Muscle of back (tissue), 11 donors: ENCODE data around the gene RNF26. TPM values are rescaled to one million over a fixed set of nuclear protein-coding genes. Genes with fewer than 3 reads are reported as not detected.

Source experiments
- DNase-seq, 3 donors: peaks; one replicate each; pipeline versions ENCODE4 v3.0.0 to v3.0.0-alpha.2; 2013
- polyA plus RNA-seq, 10 donors: library from polyadenylated mRNA; unstranded; fragments of 120-200 nt; gene quantifications; one replicate each; pipeline ENCODE4 v1.2.1, GENCODE V29; 2013; ENCODE audit not compliant: insufficient read length in 10 of 10

Gene RNF26
- polyA plus RNA-seq, 10 donors, result 11.7 to 22.9 (median 16.1) TPM

DNA sequence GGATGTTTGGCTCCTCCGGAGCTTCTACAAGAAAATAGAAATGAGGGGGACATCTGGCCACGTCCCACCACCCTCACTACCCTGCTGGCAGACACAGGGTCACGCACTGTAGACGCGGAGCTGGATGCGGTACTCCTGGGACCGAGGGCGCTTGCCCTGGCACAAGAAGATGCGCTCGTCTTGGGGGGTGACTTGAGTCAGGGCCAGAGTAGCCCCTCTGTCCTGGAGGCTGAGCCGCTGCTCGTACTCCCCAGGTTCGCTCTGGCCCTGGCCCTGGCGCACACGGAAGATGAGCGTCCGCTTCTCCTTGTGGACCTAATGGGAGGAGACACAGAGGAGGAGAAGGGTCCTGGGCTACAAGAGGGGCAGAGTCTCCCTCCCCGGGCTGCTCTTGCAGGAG lies 19.6 kb upstream of the RNF26 start:
- no peak for DNase-seq

DNA sequence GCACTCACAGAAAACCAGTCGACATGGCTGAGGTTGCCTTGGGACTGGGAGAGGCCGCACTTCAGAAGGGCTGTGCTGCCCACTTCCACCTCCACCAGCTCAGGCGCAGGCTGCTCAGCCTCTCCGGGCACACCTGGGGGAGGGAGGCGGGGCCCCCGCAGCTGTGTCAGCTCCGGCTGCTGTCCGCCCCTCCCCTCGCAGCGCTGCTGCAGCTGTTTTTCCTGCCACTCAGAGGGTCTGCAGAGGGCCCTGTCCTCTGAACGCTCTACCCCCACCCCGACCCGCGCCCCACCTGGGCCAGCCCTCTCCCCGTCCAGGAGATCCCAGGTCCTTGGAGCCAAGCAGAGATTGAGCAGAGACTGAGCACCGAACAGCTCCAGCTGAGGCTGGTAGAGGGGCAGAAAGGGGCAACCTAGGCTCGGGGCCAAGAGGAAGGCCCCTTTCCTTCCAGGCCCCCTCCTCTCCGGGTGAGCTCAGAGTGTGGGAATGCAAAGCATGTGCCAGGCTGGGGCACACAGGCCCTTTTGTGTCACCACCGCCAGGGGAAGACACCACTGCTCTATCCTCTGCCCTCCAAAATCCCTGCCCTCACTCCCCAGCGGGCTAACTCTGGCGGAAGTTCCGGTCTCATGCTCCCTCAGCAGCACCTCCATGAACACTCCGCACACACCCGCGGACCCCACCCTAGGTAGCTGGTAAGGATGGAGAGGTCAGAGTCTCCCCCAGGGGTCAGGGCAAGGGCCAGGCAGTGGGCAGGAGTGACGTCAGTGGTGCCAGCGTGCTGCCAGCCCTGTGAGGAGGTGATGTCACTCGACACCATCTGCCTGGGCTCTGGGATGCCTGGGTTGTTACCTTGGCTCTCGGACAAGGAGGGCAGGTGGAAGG lies 19.0 kb upstream of the RNF26 start:
- peak; percentile 55 to 80 (median 59) for DNase-seq

DNA sequence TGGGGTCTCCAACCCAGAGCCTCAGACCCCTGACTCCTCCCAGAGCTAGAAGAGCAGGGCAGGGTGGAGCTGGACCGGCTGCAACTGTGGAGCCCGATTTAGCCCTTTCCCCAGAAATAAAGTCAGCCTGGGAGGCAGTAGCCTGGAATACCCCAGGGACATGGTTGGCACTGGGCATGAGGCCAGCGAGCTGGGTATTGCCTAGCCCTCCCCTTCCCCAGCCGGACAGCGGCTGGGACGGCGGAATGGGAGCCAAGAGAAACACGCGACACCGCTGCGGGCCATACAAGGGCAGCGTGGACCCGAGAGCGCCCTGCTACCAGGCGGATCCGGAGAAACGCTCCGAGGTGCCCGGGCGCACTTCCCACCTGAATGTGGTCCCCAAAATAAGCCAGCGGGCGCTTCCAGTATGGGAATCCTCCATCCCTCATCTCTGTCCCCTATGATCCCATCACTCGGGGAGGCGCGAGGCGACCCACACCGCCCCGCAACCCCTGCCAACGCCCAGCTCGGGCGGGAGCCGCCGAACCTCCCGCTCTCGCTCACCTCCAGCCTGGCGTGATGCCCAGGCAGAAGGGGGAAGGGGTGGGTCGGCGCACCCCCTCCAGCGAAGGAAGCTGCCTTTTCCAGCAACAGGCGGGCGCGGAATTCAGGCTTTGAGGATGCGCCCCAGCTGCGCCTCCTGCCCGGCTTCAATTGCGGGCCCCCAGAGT lies 18.2 kb upstream of the RNF26 start:
- peak in 2 of 3 donors; percentile 63 to 73 for DNase-seq

DNA sequence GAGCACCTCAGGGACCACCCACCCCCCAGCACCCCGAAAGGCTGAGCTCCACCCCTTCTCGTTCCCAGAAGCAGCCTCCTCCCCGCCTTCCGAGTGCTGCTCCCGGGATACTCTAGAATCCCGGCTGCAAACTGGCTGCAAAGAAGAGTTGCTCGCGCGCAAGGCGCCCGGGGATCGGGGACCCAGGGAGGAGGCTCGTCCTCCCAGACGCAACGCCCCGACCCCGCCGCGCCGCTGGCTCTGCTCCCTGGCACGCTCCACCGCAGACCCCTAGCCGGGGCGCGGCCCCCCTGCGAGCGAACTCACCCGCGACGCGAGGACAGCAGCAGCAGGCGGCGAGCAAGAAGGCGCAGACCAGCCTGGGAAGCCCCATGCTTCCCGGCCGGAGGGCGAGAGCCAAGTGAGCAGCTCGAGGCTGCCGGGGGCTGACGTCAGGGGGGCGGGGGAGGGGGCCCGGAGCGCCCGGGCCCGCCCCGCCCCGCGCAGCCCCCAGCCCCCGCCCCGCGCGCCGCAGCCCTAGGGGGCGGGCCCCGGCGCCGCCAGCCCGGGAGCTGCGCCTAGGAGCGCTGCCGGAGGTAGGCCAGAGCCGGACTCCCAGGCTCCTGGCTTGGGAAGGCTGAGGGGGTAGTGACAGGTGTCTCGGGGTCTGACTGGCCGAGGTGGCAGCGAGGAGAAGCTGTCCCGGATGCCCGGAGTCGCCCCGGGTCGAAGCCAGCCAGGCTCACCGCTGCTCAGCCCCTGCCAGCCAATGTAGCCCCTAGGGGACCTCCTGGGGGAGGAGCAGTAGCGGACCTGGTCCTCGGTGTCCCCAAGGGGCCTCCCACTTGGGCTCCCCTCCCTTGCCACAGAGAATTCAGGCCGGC lies 17.4 kb upstream of the RNF26 start, which contains the start of gene MCAM:
TSS of gene MCAM (minus strand) at position 402 of the 863 bp plus-strand sequence. CDS start at position 373, 29 bp downstream.
- DNase-seq, result peak in 2 of 3 donors; percentile 68 to 85

DNA sequence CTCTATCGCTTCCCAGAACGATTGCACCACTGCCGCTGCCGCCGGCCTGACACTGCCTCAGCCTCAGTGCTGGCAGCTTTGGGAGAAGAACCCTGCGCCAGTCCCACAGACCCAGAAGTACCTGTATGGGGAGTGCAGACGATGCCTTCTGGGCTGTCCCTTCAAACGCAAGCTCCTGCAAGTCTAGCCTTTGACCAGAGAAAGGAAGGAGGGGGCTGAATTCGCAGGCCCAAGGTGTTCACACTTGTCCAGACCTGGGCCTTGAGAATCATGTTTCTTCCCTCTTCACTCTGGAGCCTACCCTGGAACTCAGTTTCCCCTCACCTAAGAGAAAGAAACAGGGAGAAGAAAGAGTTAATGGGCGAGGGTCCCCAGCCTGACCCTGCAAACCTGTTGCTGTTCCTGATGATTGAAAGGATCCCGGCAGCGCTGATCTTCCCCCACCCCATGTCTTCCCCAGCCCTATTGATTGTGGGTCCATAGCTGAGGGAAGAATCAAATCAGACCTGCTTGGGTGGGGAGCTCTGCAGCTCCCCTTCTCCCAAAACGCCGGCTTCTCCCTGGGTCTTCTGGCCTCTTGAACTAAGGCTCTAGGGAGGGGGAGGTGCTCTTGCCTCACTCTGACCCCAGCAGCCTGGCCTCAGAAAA lies 16.6 kb upstream of the RNF26 start:
- no peak for DNase-seq

DNA sequence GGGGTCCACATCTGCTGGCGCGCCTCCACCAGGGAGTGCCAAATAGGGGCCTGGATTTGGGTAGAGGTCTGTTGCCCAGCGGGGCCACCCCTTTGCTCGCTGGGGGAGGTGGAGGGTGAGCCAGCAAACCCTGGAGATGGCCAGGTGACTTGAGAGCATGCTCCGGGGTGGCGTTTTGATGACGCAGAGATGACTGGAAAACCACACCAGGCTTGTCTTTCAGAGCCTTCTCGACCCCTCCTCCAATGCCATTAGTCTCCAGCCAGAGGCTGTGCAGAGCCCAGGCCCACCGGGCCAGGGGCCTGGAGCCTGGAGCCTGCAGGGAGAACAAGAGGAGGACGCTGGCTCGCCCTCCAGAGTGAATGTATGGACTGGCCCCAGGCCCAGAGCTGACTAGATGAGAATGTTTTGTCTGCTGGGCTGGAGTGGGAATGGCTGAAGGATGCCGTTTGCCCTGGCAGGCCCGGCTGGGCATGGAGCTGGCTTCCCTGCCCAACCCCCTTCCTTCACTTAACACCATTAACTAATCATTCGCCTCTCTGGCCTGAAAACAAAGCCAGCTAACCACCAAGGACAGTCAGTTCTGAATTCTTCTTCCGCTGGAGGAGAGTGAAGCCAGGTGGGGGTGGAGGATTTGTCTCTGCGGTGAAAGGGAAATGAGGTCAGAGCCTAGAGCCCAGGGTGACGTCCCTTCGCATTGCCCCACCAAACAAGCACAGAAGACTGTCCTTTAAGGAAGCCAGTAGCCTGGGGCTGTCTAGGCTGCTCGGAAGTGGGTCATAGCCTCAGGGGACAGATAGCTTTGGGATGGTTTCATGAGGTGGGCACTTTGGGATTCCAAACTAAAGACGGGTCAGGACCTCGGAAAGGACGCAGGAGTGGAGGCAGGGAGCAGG lies 15.8 kb upstream of the RNF26 start:
- DNase-seq, result peak in 1 of 3 donors; percentile 81

DNA sequence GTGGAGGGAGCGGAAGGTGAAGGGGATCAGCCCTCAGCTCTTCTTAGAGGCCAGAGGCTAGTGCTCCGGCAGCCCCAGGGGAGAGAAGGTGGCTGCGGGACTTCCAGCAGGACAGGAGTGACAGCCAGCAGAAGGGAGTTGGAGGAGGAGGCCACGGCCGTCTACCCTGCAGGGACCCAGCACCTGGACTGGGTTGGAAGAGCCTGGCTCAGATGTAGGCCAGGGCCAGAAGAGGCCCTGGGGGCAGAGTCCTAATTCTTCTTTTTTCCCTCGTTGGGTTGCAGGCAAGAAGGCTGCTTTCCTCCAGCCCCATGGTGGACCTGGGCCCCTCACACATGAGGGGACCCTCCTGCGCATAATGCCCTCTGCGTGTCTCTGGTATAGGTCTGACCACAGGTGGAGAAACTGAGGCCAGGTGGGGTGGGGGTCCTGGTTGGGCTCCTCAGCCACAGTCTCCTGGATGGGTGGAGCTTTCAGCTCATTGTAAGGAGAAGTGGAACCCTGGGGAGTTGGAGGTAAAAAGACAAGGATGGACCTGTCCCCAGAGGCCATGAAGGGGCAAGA lies 15.1 kb upstream of the RNF26 start:
- no peak for DNase-seq

DNA sequence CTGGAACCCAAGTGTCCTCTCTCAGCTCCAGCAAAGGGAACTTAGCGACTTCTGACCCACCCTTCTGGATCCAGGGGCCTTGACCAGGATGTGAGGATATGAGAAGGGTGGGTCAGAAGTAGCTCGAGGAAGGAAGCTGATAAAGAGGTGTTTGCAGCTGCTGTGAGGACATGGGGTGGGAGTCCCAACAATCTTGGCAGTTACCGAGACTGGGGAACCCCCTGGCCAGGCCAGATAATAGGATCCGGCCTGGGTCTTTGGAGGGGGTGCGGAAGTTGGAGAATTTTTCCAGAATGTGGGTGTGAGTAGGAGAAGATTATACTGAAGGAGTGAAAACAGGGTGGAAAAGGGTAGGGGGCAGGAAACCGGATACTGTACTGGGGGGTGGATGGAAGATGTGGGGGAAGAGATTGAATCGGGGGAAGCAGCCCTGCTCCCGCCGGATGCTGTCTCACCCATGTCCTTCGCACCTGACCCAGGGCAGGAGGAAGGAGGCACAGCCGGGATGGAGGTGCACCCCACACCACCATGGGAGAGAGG lies 14.6 kb upstream of the RNF26 start:
- peak in 1 of 3 donors; percentile 59 for DNase-seq

DNA sequence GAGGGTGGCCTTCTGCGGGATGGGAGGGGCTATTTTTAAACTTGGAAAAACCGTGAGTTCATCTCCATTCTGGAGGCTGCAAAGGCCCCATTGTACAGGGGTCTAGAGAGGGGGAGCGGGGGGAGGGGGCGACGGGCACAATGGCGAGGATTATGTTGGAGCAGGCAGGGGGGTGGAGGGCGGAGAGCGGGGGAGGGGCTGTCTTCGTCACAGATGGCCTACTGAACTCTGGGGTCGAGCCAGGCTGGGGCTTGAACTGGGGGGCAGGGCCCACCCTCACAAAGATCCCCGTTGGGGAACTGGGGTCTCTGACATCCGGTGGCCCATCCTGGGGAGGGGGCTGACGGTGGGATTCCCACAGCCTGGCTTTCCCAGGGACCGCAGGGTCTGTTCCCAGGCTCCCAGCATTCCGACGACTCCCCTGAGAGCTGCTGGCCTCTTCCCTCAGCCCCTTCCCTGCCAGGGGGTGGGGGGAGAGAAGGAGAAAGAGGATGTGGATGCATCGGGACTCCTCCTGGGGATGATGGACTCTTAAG lies 14.0 kb upstream of the RNF26 start:
- DNase-seq, result peak in 1 of 3 donors; percentile 59

DNA sequence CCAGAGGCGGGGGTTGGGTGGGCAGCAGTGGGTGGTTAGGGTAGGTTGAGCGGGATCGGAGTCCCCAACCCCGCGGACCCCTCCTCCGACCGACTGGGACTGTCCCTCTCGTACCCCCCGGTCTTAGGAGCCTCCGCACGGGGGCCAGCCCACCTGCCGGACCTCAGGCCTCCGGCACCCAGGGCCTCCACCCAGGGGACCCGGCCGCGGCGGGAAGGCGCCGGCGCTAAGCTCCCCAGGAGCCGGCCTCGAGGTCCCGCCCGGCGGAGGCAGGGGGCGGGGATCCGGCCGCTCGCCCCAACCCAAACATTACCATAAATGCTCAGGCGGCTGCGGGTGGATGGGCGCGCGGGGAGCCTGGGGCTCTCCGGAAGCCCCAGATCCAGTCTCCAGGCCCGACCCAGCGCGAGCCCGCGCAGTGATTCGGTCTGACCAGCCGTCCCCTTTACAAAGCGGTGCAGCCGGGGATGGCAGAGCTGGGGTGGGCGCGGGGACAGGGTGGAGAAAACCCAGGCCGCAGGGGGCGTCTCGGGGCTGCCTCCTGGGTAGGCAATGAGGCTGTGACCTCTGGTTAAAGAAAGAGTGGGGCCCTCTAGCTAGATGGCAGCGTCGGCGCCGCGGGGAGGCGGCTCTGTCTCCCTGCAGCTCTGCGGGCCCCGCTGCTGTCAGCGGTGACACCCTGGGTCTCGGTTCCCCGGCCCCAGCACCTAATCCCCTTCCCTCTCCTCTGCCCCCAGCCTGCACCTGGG lies 13.4 kb upstream of the RNF26 start:
- DNase-seq, result peak in 2 of 3 donors; percentile 60 to 84

DNA sequence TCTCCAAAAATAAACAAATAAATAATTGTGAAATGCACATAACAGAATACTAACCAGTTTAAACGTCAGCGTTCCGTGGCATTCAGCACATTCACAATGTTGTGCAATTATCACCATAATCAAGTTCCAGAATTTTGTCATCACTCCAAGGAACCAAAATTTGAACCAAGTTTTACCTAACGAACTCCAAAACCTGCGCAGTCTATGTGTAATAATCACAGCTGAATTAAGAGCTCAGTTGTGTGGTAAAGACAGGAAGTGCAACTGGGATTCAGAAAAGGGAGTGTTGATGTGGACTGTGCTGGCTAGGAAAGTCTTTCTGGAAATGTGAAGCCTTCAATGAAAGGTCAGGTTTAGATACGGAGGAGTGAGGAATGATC lies 12.0 kb upstream of the RNF26 start:
- no peak for DNase-seq

DNA sequence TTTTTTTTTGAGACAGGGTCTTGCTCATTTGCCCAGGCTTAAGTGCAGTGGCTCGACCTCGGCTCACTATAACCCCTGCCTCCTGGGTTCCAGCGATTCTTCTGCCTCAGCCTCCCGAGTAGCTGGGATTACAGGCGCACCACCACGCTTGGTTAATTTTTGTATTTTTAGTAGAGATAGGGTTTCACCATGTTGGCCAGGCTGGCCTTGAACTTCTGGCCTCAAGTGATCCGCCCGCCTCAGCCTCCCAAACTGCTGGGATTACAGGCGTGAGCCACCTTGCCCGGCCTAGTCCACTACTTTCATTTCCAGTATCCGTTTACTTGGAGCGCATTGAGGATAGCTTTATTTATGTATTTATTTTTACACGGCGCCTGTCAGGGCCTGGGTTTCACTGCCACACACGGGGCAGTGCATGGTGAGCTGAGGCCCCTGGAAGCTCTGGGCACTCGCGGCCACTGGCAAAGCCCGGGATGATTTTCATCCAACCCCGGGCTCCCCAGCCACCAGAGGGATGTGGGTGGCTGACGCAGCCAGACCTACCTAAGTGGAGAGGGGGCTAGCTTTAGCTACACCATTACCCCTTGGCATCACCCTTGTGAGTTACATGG lies 11.3 kb upstream of the RNF26 start:
- DNase-seq, result no peak

DNA sequence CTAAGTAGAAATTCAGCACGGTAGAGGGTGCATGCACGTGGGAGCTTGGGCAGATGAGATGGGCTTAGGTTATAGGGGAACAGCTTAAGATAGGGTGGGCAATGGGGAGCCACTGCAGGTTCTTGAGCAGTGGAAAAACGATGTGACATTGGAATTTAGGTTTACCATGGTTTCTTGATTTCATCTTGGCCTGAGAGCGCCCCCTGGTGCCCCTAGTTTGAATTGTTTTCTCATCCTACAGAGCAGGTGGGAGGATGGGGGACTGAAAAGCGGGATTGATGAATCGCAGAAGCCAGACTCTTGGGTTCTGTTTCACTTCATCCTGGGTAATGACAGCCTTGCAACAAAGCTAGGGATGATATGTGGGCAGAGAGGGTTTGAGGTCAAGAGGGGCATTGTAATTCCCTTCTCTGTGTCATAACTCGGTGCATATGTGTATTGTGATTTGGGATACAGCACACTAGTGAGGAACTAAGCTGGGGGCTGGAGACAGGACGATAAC lies 10.7 kb upstream of the RNF26 start:
- peak; percentile 63 to 83 (median 80) for DNase-seq

DNA sequence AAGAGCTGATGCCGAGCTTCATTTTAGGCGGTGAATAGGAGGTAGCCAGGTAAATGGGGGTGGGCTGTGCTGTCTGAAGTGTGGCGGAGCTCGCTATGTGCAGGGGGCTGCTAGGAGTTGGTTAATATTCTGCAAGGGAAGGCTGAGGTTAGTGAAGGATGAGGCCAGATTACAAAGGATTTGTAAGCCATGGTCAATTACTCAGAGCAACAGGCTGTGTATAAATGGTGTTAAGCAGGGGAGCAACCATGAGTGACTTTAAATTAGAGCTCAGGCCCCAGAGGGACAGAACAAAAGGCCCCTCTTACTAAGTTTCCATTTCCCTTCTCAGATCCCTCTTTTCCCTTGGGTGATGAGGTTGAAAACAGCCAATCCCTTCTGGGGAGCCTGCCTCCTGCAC lies 10.1 kb upstream of the RNF26 start:
- DNase-seq, result no peak

DNA sequence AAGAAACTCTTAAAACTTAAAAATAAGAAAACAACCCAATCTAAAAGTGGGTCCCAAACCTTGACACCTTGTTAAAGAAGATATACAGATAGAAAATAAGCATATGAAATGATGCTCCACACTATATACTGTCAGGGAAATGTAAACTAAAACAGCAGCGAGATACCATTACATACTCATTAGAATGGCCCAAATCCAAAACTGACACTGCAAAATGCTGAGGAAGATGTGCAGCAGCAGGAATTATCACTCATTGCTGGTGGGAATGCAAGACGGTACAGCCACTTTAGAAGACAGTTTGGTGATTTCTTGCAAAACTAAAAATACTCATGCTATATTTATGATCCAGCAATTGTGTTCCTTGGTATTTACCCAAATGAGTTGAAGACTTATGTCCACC lies 5.0 kb upstream of the RNF26 start:
- no peak for DNase-seq

DNA sequence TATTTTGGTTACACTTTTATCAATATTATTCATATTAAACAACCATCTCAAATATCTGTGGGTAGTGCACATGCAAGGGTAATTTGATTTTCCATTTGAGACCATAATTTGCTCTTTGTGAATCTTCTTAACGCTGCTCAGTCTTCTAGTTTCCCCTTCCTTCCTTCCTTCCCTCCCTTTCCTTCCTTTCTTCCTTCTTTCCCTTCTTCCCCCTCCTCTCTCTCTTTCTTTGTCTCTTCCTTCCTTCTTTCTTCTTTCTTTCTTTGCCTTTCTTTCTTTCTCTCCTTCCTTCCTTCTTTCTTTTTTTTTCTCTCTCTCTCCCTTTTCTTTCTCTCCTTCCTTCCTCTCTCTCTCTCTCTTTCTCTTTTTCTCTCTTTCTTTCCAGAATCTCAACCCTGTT lies 4.1 kb upstream of the RNF26 start:
- no peak for DNase-seq

DNA sequence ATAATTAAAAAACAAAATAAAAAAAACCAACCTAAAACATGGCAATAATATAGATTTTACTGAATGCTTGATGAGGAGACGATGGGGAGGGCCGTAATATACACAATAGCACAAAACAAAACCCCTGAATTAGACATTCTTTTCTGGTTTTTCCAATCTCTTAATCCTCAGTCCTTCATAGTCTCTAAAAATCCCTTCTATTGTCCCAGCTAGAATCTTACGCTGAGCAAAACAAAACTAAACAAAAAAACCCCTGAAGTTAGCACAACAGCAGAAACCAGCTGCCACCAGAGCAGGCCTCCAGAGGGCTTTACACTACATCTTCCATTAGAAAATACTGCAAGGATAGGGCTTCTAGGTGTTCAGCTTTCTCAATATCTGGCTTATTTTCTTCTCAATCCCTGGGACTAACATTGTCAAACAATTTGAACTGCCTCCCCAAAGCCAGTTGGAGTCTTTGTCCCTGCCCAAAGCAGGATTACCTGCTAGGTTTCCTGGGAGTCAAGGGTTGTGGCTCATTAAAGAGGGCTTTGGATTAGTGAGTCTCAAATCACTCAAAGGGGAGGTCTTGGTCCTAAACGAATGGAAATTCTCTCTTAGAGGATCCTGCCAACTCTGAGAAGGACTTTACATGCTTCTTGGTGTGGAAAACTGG lies 2.1 kb upstream of the RNF26 start:
- DNase-seq, result no peak
